SHP77 treated with DMSO at 0.1 percent for 48 hours (cell line): ENCODE results near the gene ITGAL.
"Not testable (repeated sequence)": the region's sequence is repeated elsewhere in the genome, so short reads cannot be mapped to it uniquely, and the experiment has no call there.

ENCODE experiments used
- DNase-seq: peaks from one replicate; lab custom pipeline; 2025; lab: John Stamatoyannopoulos, UW

ITGAL gene

GRCh38 chr16:30491744-30492308 is 19.3 kb downstream of the ITGAL start:
- DNase-seq, result no peak

DNA sequence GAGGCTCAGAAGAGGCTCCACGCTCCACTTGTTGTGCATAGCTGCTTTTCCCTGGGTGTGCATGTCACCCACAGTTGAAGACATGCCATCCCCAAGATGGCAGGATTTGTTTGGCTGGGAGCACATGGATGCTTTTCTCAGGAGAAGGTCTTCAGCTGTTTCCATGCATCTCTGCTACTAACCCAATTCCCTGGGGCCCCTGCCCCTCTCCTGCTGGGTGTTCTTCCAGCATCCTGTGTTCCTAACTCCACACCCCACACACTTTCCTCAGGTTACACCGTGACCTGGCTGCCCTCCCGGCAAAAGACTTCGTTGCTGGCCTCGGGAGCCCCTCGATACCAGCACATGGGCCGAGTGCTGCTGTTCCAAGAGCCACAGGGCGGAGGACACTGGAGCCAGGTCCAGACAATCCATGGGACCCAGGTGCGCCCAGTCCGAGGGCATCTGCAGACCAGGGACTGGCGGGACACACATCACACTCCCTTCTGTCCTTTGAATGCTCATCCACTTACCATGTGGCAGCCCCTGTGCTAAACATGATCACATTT is 21.5 kb downstream of the ITGAL start:
- no peak for DNase-seq

GRCh38 chr16:30494709-30495108 is 22.2 kb downstream of the ITGAL start:
- no peak for DNase-seq

GRCh38 chr16:30499284-30499683 is 26.7 kb downstream of the ITGAL start:
- peak; percentile 34 for DNase-seq

GRCh38 chr16:30503403-30504296 is 31.1 kb downstream of the ITGAL start:
- no peak for DNase-seq

DNA sequence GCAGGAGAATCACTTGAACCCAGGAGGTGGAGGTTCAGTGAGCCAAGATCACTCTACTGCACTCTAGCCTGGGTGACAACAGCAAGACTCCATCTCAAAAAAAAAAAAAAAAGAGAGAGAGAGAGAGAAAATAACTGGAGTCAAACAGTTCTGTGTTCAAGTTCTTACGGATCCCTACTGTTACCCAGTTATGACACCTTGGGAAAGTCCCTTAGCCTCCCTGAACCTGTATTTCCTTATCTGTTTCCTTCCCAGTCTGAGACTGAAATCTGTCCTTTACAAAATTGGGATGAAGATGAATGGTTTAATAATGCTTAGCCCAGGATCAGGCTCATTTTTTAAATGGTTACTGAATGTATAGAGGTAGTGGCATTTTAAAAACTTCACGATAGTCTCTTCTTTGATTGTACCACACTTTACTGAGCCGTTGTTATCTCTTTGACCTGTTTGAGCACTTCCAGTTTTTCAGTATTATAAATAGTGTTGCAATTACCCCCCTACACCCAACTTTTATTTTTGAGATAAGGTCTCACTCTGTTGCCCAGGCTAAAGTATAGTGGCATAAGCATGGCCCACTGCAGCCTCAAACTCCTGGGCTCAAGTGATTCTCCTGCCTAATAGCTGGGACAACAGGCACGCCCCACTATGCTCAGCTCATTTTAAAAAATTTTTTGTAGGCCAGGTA is 36.7 kb downstream of the ITGAL start:
- no peak for DNase-seq

DNA sequence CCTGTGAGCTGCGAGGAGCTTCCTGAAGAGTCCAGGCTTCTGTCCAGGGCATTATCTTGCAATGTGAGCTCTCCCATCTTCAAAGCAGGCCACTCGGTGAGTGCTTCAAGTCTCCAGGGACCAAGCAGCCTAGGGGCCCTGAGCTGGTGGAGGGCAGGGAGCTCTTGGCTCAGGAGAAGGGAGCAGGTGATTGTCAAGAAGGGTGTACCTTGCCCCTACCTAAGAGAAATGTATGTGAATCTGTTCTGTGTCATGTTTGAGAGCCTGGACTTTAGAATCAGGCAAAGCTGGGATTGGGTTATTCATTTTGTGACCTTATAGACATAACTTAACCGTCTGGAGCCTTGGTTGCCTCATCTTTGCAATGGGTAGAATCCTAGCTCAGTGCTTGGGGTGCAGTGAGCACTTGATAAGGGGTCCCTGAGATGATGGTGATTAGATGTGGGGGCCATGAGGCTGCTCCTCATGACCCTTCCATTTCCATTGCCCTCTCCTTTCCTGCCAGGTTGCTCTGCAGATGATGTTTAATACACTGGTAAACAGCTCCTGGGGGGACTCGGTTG is 37.9 kb downstream of the ITGAL start:
- DNase-seq, result no peak

GRCh38 chr16:30511509-30511908 is 39.0 kb downstream of the ITGAL start:
- no peak for DNase-seq

DNA sequence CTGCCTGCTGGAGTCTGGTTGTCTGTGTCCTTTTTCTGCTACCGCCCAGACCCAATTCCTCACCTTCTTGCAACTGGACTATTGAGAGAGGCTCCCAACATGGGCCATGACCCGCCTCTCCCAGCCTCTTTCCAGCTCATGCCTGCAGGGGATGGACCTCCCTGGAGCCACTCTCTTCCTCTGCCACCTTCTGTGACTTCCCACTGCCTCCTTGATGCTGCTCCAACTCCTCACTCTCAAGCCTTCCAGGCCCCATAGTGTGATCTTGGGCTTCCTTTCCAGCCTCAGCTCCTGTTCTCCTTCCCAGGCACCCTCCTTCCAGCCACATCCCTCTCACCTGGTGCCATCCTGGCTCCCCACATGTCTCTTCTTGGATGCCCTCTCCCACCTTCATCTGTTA is 42.7 kb downstream of the ITGAL start:
- no peak for DNase-seq

DNA sequence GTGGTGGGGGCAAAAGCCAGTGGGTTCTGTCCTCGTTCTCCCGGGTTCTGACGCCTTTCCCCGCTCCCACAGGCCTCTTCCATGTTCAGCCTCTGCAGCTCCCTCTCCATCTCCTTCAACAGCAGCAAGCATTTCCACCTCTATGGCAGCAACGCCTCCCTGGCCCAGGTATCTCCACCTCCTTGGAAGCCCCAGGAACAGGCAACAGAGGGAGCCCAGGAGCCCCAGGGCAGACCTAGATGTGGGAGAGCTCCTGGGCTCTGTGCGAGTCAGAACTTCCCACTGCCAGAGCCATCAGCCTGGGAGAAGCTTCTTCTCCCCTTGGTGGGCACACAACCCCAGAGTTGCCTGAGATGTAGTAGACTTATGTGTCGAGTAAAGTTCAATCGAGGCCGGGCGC is 46.0 kb downstream of the ITGAL start:
- DNase-seq, result no peak

- DNase-seq, result no peak
Observed at GRCh38 chr16:30519120-30520049, 46.8 kb downstream of the ITGAL start.

DNA sequence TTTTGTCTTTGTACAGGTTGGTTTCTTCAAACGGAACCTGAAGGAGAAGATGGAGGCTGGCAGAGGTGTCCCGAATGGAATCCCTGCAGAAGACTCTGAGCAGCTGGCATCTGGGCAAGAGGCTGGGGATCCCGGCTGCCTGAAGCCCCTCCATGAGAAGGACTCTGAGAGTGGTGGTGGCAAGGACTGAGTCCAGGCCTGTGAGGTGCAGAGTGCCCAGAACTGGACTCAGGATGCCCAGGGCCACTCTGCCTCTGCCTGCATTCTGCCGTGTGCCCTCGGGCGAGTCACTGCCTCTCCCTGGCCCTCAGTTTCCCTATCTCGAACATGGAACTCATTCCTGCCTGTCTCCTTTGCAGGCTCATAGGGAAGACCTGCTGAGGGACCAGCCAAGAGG is 48.9 kb downstream of the ITGAL start:
- DNase-seq, result no peak

DNA sequence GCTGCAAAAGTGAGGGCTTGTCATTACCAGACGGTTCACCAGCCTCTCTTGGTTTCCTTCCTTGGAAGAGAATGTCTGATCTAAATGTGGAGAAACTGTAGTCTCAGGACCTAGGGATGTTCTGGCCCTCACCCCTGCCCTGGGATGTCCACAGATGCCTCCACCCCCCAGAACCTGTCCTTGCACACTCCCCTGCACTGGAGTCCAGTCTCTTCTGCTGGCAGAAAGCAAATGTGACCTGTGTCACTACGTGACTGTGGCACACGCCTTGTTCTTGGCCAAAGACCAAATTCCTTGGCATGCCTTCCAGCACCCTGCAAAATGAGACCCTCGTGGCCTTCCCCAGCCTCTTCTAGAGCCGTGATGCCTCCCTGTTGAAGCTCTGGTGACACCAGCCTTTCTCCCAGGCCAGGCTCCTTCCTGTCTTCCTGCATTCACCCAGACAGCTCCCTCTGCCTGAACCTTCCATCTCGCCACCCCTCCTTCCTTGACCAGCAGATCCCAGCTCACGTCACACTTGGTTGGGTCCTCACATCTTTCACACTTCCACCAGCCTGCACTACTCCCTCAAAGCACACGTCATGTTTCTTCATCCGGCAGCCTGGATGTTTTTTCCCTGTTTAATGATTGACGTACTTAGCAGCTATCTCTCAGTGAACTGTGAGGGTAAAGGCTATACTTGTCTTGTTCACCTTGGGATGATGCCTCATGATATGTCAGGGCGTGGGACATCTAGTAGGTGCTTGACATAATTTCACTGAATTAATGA is 49.5 kb downstream of the ITGAL start:
- no peak for DNase-seq

GRCh38 chr16:30522702-30523463 is 50.3 kb downstream of the ITGAL start:
- DNase-seq, result not testable (repeated sequence)

GRCh38 chr16:30523768-30524574 is 51.4 kb downstream of the ITGAL start:
- DNase-seq, result no peak

DNA sequence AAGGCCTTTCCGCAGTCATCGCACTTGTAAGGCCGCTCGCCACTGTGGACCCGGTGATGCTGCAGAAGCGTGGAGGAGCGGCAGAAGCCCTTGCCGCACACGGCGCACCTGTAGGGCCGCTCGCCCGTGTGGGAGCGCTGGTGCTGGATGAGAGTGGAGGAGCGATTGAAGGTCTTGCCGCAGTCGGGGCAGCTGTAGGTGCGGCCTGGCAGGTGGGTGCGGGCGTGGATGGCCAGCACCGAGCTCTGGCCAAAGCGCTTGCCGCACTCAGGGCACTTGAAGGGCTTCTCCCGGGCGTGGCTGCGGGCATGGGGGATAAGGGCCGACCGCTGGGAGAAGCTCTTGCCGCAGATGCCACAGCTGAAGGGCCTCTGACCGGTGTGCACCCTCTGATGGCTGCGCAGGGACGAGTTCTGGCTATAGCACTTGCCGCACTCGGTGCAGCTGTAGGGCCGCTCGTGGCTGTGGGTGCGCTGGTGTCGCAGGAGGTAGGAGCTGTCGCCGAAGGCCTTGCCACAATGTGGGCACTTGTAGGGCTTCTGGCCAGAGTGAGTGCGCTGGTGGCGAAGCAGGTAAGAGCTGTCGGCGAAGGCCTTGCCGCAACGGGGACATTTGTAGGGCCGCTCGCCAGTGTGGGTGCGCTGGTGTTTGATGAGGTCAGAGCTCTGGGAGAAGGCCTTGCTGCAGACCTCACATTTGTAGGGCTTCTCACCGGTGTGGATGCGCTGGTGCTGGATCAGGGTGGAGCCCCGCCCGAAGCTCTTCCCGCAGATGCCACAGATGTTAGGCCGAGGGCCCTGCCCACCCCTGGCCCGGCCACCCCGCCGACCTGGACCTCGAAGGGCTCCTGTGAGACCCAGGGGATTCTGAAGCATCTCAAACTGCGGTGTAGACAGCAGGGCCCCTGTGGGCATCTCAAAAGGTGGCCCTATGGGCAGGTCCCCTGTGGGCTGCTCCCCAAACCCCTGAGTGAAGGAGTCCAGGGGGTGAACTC is 52.3 kb downstream of the ITGAL start:
- no peak for DNase-seq

DNA sequence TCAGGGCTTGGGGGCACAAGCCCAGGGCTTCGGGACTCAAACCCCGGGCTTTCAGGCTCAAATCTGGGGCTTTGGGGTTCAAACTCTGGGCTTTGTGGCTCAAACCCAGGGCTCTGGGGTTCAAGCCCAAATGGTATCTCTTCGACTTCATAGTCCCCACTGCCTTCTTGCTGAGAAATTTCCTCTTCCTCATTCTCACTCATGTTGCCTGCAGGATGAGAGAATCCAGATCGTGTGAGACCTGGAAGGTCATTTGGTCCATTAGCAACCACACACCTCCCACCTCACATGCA is 53.2 kb downstream of the ITGAL start:
- DNase-seq, result no peak
